GM18909 (cell line): ENCODE measurements around the gene MRRF.
"Not testable (repeated sequence)": the region's sequence is repeated elsewhere in the genome, so short reads cannot be mapped to it uniquely, and the experiment has no call there.

Source experiments
- ATAC-seq: cut with Tn5 transposase; IDR thresholded peaks from one replicate; pipeline ENCODE4 v1.9.1; 2021; ENCODE audit warnings: mild to moderate bottlenecking; ENCODE audit not compliant: unreplicated experiment, poor library complexity

MRRF gene

GRCh38 chr9:122268041-122268814, 3.5 kb downstream of the MRRF start:
- ATAC-seq = no peak

- ATAC-seq = no peak
Measured at GRCh38 chr9:122274055-122274454, 9.4 kb downstream of the MRRF start.

DNA sequence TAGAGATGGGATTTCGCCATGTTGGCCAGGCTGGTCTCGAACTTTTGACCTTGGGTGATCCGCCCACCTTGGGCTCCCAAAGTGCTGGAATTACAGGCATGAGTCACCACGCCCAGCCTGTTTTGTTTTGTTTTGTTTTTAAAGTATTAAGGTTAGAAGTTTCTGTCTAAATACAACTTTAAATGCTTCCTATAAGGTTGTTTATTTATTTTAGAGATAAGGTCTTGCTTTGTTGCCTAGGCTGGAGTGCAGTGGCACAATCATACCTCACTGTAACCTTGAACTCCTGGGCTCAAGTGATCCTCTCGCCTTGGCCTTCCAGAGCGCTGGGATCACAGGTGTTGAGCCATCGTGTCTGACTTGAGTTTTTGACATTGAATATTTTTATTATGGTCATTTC, 11.4 kb downstream of the MRRF start:
- ATAC-seq = no peak

GRCh38 chr9:122277285-122277897, 12.7 kb downstream of the MRRF start:
- ATAC-seq = no peak

- ATAC-seq = no peak
Measured at GRCh38 chr9:122281368-122281767, 16.7 kb downstream of the MRRF start.

DNA sequence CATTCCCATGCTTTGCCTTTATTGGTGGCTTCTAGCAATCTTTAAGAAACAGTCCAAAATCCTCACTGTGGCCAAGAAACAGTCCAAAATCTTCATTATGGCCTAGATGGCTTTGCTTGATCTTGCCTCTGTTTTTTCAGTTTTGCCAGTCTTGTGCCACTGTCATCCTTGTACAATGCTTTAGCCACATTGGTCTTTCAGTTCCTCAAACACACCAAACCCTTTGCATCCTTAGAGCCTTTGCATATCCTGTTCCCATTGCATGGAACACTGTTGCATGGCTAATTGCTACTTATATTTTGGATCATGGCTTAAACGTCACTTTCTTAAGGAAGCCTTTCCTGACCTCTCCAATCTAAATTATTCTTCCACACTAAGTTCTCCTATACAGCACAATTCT, 22.1 kb downstream of the MRRF start:
- ATAC-seq = peak; percentile 53

GRCh38 chr9:122287214-122287720, 22.6 kb downstream of the MRRF start:
- ATAC-seq = no peak

- ATAC-seq = no peak
Measured at GRCh38 chr9:122291458-122291857, 26.8 kb downstream of the MRRF start.

DNA sequence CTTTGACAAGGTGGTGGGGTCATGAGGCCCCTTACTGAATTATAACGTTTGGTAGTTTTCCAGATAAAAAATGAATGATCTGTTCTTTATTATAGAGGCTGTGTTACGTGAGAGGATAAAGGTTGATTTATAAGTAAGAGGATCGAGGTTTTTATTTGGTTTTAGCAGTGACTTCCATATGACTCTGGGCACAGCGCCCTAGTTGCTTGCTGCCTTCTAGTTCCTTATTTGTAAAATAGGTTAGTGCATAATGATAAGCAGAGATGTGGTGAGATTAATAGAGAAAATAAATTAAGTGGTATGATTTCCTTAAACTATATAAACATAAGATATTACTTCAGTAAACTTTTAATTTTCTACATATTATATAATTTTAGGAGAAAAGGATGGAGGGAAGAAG, 29.8 kb downstream of the MRRF start:
- no peak for ATAC-seq

GRCh38 chr9:122297512-122297911, 32.8 kb downstream of the MRRF start:
- ATAC-seq = no peak

DNA sequence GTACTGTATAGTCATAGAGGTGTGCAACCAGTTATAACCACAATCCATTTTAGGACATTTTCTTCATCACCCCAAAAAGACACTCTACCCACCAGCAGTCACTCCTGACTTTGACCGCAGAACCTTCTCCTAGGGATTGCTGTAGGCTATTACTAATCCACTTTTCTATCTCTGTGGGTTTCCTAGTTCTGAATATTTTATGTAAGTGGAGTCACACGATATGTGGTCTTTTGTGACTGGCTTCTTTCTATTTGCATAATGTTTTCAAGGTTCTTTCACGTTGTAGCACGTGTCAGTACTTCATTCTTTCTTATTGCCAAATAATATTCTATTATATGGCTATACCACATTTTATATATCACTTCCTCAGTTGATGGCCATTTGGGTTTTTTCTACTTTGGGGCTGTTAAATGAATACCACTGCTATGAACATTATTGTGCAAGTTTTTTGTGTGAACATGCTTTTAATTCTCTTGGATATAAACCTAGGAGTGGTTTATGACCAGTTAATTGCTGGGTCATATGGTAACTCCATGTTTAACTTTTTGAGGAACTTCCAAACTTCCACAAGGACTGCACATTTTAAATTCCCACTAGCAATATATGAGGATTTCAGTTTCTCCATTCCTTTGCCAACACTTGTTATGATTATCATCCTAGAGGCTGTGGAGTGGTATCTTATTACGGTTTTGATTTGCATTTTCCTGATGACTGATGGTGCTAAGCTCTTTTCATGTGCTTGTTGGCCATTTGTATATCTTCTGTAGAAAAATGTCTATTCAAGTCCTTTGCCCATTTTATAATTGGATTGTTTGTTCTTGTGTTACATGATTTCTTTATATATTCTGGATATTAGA, 37.8 kb downstream of the MRRF start:
- ATAC-seq = no peak

DNA sequence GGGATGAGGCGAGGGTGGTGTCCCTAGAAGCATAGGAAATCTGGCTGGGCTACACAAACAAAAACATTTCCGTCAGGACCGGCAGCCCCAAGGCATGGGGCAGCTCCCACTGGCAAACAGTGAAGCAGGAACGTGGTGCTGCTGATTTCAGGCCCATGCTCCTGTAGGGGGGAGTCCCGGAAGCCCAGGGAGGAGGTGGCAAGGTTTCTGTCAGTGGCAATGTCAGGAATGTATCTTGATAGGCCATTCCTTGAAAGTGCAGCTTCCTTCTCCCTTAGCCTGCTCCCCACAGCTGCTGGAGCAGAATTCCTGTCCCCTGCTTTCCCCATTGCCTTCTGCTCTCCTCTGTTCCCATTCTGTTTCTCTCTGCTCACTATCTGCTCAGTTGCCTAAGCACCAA, 42.4 kb downstream of the MRRF start:
- no peak for ATAC-seq

DNA sequence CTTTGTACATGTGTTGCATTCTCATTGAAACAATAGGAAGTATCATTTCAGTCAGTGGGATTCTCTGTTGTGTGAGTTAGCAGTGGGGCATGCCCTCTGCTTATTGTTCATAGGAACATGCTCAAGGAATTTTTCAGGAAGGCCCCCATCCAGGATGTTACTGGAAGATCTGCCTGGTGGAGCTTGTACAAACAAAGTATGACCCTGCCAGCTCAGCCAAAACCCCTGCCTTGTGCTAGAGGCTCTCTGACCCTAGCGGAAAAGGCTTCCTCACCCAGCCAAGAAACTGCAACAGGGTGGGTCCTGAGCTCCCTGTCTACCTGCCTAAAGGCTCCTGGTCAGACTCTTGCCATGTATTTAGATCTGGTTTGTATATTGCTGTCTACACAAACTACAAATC, 43.2 kb downstream of the MRRF start:
- no peak for ATAC-seq

- no peak for ATAC-seq
Measured at GRCh38 chr9:122309861-122310260, 45.2 kb downstream of the MRRF start.

DNA sequence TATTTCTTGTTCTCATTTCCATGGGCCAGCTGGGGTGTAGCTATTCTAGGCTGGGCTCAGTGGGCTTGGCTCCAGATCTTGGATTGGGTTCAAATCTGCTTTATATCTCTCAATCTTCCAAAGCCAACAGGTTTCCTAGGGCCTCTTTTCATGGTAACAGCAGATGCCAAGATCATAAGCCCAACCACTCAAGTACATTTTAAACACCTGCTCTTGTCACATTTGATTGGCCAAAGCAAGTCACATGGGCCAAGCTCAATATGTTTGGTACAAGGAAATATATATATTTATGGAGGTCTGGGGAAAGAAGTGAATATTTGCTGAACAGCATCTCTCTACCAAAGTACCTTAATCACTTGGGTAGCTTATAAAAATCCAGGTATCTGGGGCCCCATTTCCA, 49.5 kb downstream of the MRRF start:
- ATAC-seq = no peak

GRCh38 chr9:122315534-122315933, 50.9 kb downstream of the MRRF start:
- ATAC-seq = no peak

- no peak for ATAC-seq
Measured at GRCh38 chr9:122318284-122318683, 53.6 kb downstream of the MRRF start.

GRCh38 chr9:122320413-122320881, 55.8 kb downstream of the MRRF start:
- no peak for ATAC-seq

GRCh38 chr9:122322553-122322952, 57.9 kb downstream of the MRRF start:
- no peak for ATAC-seq

DNA sequence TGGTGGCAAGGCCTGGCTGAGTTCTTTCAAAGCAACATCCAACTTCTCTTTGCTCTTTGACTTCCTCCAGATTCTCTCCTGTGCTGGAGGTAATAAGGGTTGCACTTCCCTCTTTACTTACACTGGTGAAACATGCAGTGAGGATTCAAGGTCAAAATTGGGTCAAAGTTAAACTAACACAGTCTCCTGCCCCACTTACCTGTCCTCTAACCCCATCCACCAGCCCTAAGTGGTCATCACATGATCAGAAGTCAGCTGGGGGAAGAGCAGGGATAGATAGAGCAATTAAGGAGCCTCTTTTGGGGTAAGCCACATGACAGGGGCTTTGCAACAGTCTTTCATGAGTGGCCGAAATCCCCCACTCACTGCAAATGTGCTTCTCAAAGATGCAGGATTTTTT, 60.0 kb downstream of the MRRF start:
- not testable (repeated sequence) for ATAC-seq

DNA sequence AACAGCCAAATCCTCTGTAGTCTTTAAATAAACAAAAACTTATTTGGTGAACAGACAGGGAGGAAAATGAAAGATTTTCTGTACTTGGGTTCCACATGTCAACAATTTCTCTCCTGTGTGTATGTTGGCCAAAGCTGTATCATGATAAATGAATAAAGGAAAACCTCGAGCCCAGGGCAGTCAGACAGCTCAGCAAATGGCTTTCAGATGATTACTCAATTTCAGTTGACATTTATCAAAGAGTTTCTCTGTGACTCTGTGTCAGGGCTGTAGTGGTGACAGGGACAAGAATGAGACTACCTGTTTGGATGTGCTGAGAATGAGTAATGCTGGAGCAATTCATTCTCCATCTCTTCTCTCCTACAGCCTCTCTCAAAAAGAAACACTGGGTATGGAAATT, 60.4 kb downstream of the MRRF start:
- ATAC-seq = no peak
